CD8-positive, alpha-beta memory T cell (primary cell): ENCODE data around the gene SLC24A4. TPM values are rescaled to one million over a fixed set of nuclear protein-coding genes. Genes with fewer than 3 reads are reported as not detected.
A peak's percentile ranks its signal among the peaks of the same experiment; 100 is the strongest.
"Not testable (repeated sequence)": the region's sequence is repeated elsewhere in the genome, so short reads cannot be mapped to it uniquely, and the experiment has no call there.

Source experiments
- CTCF ChIA-PET: fragments of 350-600 bp; sonication (Branson Sonifier 250); formaldehyde crosslinking; loops from one replicate; lab custom pipeline; 2021; ENCODE audit warnings: antibody characterized with exemption; lab: Charles Lee
- POLR2A ChIA-PET: fragments of 350-600 bp; sonication (Branson Sonifier 250); formaldehyde crosslinking; loops from one replicate; lab custom pipeline; 2021; ENCODE audit warnings: antibody characterized with exemption; lab: Charles Lee
- DNase-seq, 5 donors: peaks; one replicate each; pipeline versions ENCODE4 v3.0.0 to v3.0.0-alpha.2; 2020 to 2022; ENCODE audit warnings: mixed read lengths in 1 of 5
- H3K27ac ChIP-seq: one replicate; pipeline ENCODE4 v1.7.0; 2013; ENCODE audit warnings: low read depth, mild to moderate bottlenecking, low read length, moderate library complexity
- H3K27me3 ChIP-seq: 2 replicates; pipeline ENCODE4 v1.7.0; 2013; ENCODE audit warnings: low read length, mild to moderate bottlenecking; ENCODE audit not compliant: insufficient read depth, poor library complexity, severe bottlenecking
- H3K36me3 ChIP-seq: 2 replicates; pipeline ENCODE4 v1.7.0; 2013; ENCODE audit warnings: mild to moderate bottlenecking, low read length, moderate library complexity; ENCODE audit not compliant: insufficient read depth
- H3K4me1 ChIP-seq: 2 replicates; pipeline ENCODE4 v1.7.0; 2013; ENCODE audit warnings: mild to moderate bottlenecking, low read length, moderate library complexity; ENCODE audit not compliant: insufficient read depth
- H3K4me3 ChIP-seq: 2 replicates; pipeline ENCODE4 v1.7.0; 2013; ENCODE audit warnings: mild to moderate bottlenecking, low read length
- H3K9me3 ChIP-seq: 2 replicates; pipeline ENCODE4 v1.7.0; 2013; ENCODE audit warnings: mild to moderate bottlenecking, low read length
- H3K27ac Mint-ChIP-seq, 8 donors: one replicate each; pipeline ENCODE4 v1.8.0; 2020 to 2021; ENCODE audit warnings: mixed read lengths in 8 of 8, mild to moderate bottlenecking in 6 of 8, inconsistent platforms in 3 of 8, moderate library complexity in 3 of 8
- H3K27me3 Mint-ChIP-seq, 2 donors: one replicate each; pipeline ENCODE4 v1.8.0; 2020 to 2021; ENCODE audit warnings: mixed read lengths in 2 of 2, mild to moderate bottlenecking in 1 of 2, moderate library complexity in 1 of 2
- H3K36me3 Mint-ChIP-seq, 3 donors: one replicate each; pipeline ENCODE4 v1.8.0; 2020 to 2021; ENCODE audit warnings: mixed read lengths in 3 of 3, inconsistent platforms in 1 of 3, mild to moderate bottlenecking in 1 of 3
- H3K4me1 Mint-ChIP-seq, 3 donors: one replicate each; pipeline ENCODE4 v1.8.0; 2020 to 2021; ENCODE audit warnings: mixed read lengths in 3 of 3, inconsistent platforms in 1 of 3, mild to moderate bottlenecking in 1 of 3
- H3K4me3 Mint-ChIP-seq, 7 donors: one replicate each; pipeline ENCODE4 v1.8.0; 2020 to 2021; ENCODE audit warnings: mixed read lengths in 7 of 7, mild to moderate bottlenecking in 6 of 7, moderate library complexity in 4 of 7, inconsistent platforms in 2 of 7
- H3K9me3 Mint-ChIP-seq, 5 donors: one replicate each; pipeline ENCODE4 v1.8.0; 2020 to 2022; ENCODE audit warnings: mixed read lengths in 5 of 5, mild to moderate bottlenecking in 3 of 5, moderate library complexity in 2 of 5, inconsistent platforms in 1 of 5
- polyA plus RNA-seq: library from polyadenylated mRNA; unstranded; fragments of 300-500 nt; fragmentation: Illumina TruSeq; gene quantifications from one replicate; pipeline ENCODE4 v1.2.3, GENCODE V29; 2021
- total RNA-seq, 2 experiments: library from RNA; stranded (reverse); gene quantifications; one replicate each; pipeline ENCODE4 v1.2.3, GENCODE V29; 2021

The SLC24A4 gene
- total and polyA plus RNA-seq, 3 experiments from 2014 or later = 0.04 TPM; not detected in 2

- H3K36me3 ChIP-seq, H3K4me1 Mint-ChIP-seq, DNase-seq, CTCF ChIA-PET, H3K4me1 ChIP-seq, H3K27me3 ChIP-seq, H3K27ac ChIP-seq, H3K4me3 ChIP-seq, H3K4me3 Mint-ChIP-seq, POLR2A ChIA-PET, H3K9me3 ChIP-seq, H3K27ac Mint-ChIP-seq: not testable (repeated sequence)
- H3K36me3 Mint-ChIP-seq = peaks cover 0 to 10% (median 2%) of the 10 kb centered on the region in 3 donors
- peaks cover 2 to 21% (median 7%) of the 10 kb centered on the region in 5 donors for H3K9me3 Mint-ChIP-seq
- peaks cover 7 to 15% of the 10 kb centered on the region in 2 donors for H3K27me3 Mint-ChIP-seq
Observed at GRCh38 chr14:92402500-92402899, 79.5 kb downstream of the SLC24A4 start.

GRCh38 chr14:92404018-92404417 is 81.1 kb downstream of the SLC24A4 start:
- H3K9me3 Mint-ChIP-seq = peaks cover 2 to 21% (median 7%) of the 10 kb centered on the region in 5 donors
- H3K36me3 Mint-ChIP-seq = peaks cover 0 to 10% (median 3%) of the 10 kb centered on the region in 3 donors
- no peak overlapping the region for H3K27ac Mint-ChIP-seq
- DNase-seq = no peak
- no peaks in the 10 kb centered on the region for H3K4me1 ChIP-seq
- no peak overlapping the region for H3K27ac ChIP-seq
- H3K4me3 ChIP-seq = no peak overlapping the region
- H3K4me1 Mint-ChIP-seq = no peaks in the 10 kb centered on the region
- no peaks in the 10 kb centered on the region for H3K27me3 ChIP-seq
- H3K4me3 Mint-ChIP-seq = no peak overlapping the region
- H3K36me3 ChIP-seq = no peaks in the 10 kb centered on the region
- no peaks in the 10 kb centered on the region for H3K9me3 ChIP-seq
- ChIA-PET POLR2A (no interaction called here), CTCF (no interaction called here)
- H3K27me3 Mint-ChIP-seq = peaks cover 5 to 9% of the 10 kb centered on the region in 2 donors

GRCh38 chr14:92404421-92404820 is 81.5 kb downstream of the SLC24A4 start:
- POLR2A ChIA-PET = no interaction called here
- DNase-seq = no peak
- H3K4me3 Mint-ChIP-seq = no peak overlapping the region

GRCh38 chr14:92404938-92405337 is 82.0 kb downstream of the SLC24A4 start:
- no peak overlapping the region for H3K4me3 Mint-ChIP-seq
- H3K36me3 Mint-ChIP-seq = peaks cover 0 to 10% (median 3%) of the 10 kb centered on the region in 3 donors

More at GRCh38 chr14:92404421-92404820, 81.5 kb downstream of the SLC24A4 start:
- H3K27me3 ChIP-seq = no peaks in the 10 kb centered on the region
- Mint-ChIP-seq H3K9me3 (peaks cover 2 to 21% (median 7%) of the 10 kb centered on the region in 5 donors), H3K36me3 (peaks cover 0 to 10% (median 3%) of the 10 kb centered on the region in 3 donors), H3K4me1 (no peaks in the 10 kb centered on the region), H3K27me3 (peaks cover 5 to 8% of the 10 kb centered on the region in 2 donors), H3K27ac (no peak overlapping the region)
- H3K9me3 ChIP-seq = no peaks in the 10 kb centered on the region
- H3K27ac ChIP-seq = no peak overlapping the region
- H3K36me3 ChIP-seq = no peaks in the 10 kb centered on the region
- CTCF ChIA-PET = no interaction called here
- H3K4me1 ChIP-seq = no peaks in the 10 kb centered on the region
- no peak overlapping the region for H3K4me3 ChIP-seq

GRCh38 chr14:92407410-92407809 is 84.4 kb downstream of the SLC24A4 start:
- H3K36me3 Mint-ChIP-seq = peaks cover 0 to 8% (median 3%) of the 10 kb centered on the region in 3 donors
- Histone ChIP-seq H3K27me3 (no peaks in the 10 kb centered on the region), H3K4me3 (no peak overlapping the region), H3K4me1 (no peaks in the 10 kb centered on the region), H3K27ac (no peak overlapping the region), H3K36me3 (no peaks in the 10 kb centered on the region), H3K9me3 (no peaks in the 10 kb centered on the region)
- peaks cover 2% of the 10 kb centered on the region in 2 donors for H3K27me3 Mint-ChIP-seq
- no peak overlapping the region for H3K4me3 Mint-ChIP-seq
- ChIA-PET POLR2A (no interaction called here), CTCF (no interaction called here)
- H3K4me1 Mint-ChIP-seq = no peaks in the 10 kb centered on the region
- peak overlapping the region in 1 of 8 donors; percentile 87 for H3K27ac Mint-ChIP-seq
- H3K9me3 Mint-ChIP-seq = peaks cover 2 to 20% (median 5%) of the 10 kb centered on the region in 5 donors
- DNase-seq = no peak

More at GRCh38 chr14:92404938-92405337, 82.0 kb downstream of the SLC24A4 start:
- ChIA-PET CTCF (no interaction called here), POLR2A (no interaction called here)
- H3K4me3 ChIP-seq = no peak overlapping the region
- H3K36me3 ChIP-seq = no peaks in the 10 kb centered on the region
- Mint-ChIP-seq H3K27ac (no peak overlapping the region), H3K4me1 (no peaks in the 10 kb centered on the region), H3K9me3 (peaks cover 2 to 21% (median 7%) of the 10 kb centered on the region in 5 donors), H3K27me3 (peaks cover 4 to 5% of the 10 kb centered on the region in 2 donors)
- H3K27ac ChIP-seq = no peak overlapping the region
- H3K4me1 ChIP-seq = no peaks in the 10 kb centered on the region
- DNase-seq = no peak
- H3K27me3 ChIP-seq = no peaks in the 10 kb centered on the region
- H3K9me3 ChIP-seq = no peaks in the 10 kb centered on the region

GRCh38 chr14:92409043-92409442 is 86.1 kb downstream of the SLC24A4 start:
- no peaks in the 10 kb centered on the region for H3K36me3 ChIP-seq
- no peaks in the 10 kb centered on the region for H3K27me3 ChIP-seq
- peaks cover 2 to 16% (median 4%) of the 10 kb centered on the region in 5 donors for H3K9me3 Mint-ChIP-seq
- no peaks in the 10 kb centered on the region for H3K9me3 ChIP-seq
- no peak overlapping the region for H3K4me3 ChIP-seq
- DNase-seq = no peak
- no peak overlapping the region for H3K27ac Mint-ChIP-seq
- H3K4me1 Mint-ChIP-seq = no peaks in the 10 kb centered on the region
- ChIA-PET POLR2A (no interaction called here), CTCF (no interaction called here)
- H3K36me3 Mint-ChIP-seq = peaks cover 0 to 8% (median 6%) of the 10 kb centered on the region in 3 donors
- H3K4me1 ChIP-seq = no peaks in the 10 kb centered on the region
- H3K27me3 Mint-ChIP-seq = peaks cover 2 to 7% of the 10 kb centered on the region in 2 donors
- no peak overlapping the region for H3K27ac ChIP-seq
- no peak overlapping the region for H3K4me3 Mint-ChIP-seq

- Mint-ChIP-seq H3K9me3 (peaks cover under 1 to 11% (median 4%) of the 10 kb centered on the region in 5 donors), H3K36me3 (peaks cover 0 to 8% (median 6%) of the 10 kb centered on the region in 3 donors), H3K27me3 (peaks cover 3 to 7% of the 10 kb centered on the region in 2 donors), H3K4me1 (no peaks in the 10 kb centered on the region), H3K27ac (peak overlapping the region in 1 of 8 donors; percentile 16), H3K4me3 (no peak overlapping the region)
- no peaks in the 10 kb centered on the region for H3K4me1 ChIP-seq
- no peak overlapping the region for H3K27ac ChIP-seq
- H3K4me3 ChIP-seq = no peak overlapping the region
- CTCF ChIA-PET = no interaction called here
- no peaks in the 10 kb centered on the region for H3K27me3 ChIP-seq
- no peak for DNase-seq
- no peaks in the 10 kb centered on the region for H3K36me3 ChIP-seq
- H3K9me3 ChIP-seq = no peaks in the 10 kb centered on the region
- POLR2A ChIA-PET = no interaction called here
Observed at GRCh38 chr14:92411135-92411534, 88.2 kb downstream of the SLC24A4 start.

GRCh38 chr14:92411941-92412340 is 89.0 kb downstream of the SLC24A4 start:
- Mint-ChIP-seq H3K27ac (no peak overlapping the region), H3K9me3 (peaks cover 0 to 4% (median 1%) of the 10 kb centered on the region in 5 donors), H3K4me3 (no peak overlapping the region), H3K27me3 (peaks cover 6 to 7% of the 10 kb centered on the region in 2 donors), H3K4me1 (no peaks in the 10 kb centered on the region), H3K36me3 (peaks cover 0 to 5% (median 4%) of the 10 kb centered on the region in 3 donors)
- no peaks in the 10 kb centered on the region for H3K36me3 ChIP-seq
- no peaks in the 10 kb centered on the region for H3K4me1 ChIP-seq
- H3K27ac ChIP-seq = no peak overlapping the region
- no peaks in the 10 kb centered on the region for H3K27me3 ChIP-seq
- POLR2A ChIA-PET = no interaction called here
- CTCF ChIA-PET = no interaction called here
- no peak overlapping the region for H3K4me3 ChIP-seq
- no peak for DNase-seq
- H3K9me3 ChIP-seq = no peaks in the 10 kb centered on the region
